GM12892 (cell line): ENCODE measurements around the gene ADGRA1.

Source experiments
- DNase-seq: peaks from one replicate; pipeline ENCODE4 v3.0.0; 2011; ENCODE audit not compliant: insufficient read length
- FAIRE-seq: peaks from 2 replicates; lab custom pipeline; 2011; peaks lifted over from hg19 to GRCh38; lab: Jason Lieb, UNC
- POLR2A ChIP-seq: IDR thresholded peaks from 2 replicates; pipeline ENCODE4 v1.6.1; 2011; ENCODE audit warnings: low read depth, low read length, control low read depth
- POLR2AphosphoS5 ChIP-seq: IDR thresholded peaks from 2 replicates; pipeline ENCODE4 v1.6.1; 2011; ENCODE audit warnings: low read depth, low read length, control low read depth
- TAF1 ChIP-seq: IDR thresholded peaks from 2 replicates; pipeline ENCODE4 v1.6.1; 2011; ENCODE audit warnings: low read depth, mild to moderate bottlenecking, control low read depth, low read length, borderline replicate concordance

ADGRA1 gene

GRCh38 chr10:133159950-133160825 lies 72.5 kb downstream of the ADGRA1 start, which contains the start of gene KNDC1:
TSS of gene KNDC1 (plus strand) at chr10:133160219. CDS start at chr10:133160468, 249 bp downstream.
- FAIRE-seq (no peak), DNase-seq (no peak)
- TF ChIP-seq POLR2AphosphoS5 (no peak), POLR2A (no peak), TAF1 (no peak)

- TF ChIP-seq POLR2AphosphoS5 (no peak), TAF1 (no peak), POLR2A (no peak)
- DNase-seq: no peak
- FAIRE-seq: no peak
These were observed 73.2 kb downstream of the ADGRA1 start for GRCh38 chr10:133160826-133161471.

- FAIRE-seq (no peak), DNase-seq (no peak)
- no peak for TF ChIP-seq POLR2AphosphoS5
- no peak for TF ChIP-seq TAF1
- no peak for TF ChIP-seq POLR2A
These were observed 73.9 kb downstream of the ADGRA1 start for GRCh38 chr10:133161486-133162109.

GRCh38 chr10:133162178-133162909 lies 74.6 kb downstream of the ADGRA1 start:
- FAIRE-seq: no peak
- TF ChIP-seq POLR2AphosphoS5: no peak
- TF ChIP-seq POLR2A: no peak
- no peak for TF ChIP-seq TAF1
- no peak for DNase-seq

- TF ChIP-seq POLR2A (no peak), TAF1 (no peak), POLR2AphosphoS5 (no peak)
- FAIRE-seq (no peak), DNase-seq (no peak)
These were observed 75.5 kb downstream of the ADGRA1 start for GRCh38 chr10:133162910-133163856.

- TF ChIP-seq TAF1 (no peak), POLR2AphosphoS5 (no peak), POLR2A (no peak)
- no peak for DNase-seq
- FAIRE-seq: no peak
These were observed 76.4 kb downstream of the ADGRA1 start for GRCh38 chr10:133163889-133164815.

- FAIRE-seq (no peak), DNase-seq (no peak)
- TF ChIP-seq POLR2AphosphoS5 (no peak), POLR2A (no peak), TAF1 (no peak)
These were observed 77.3 kb downstream of the ADGRA1 start for GRCh38 chr10:133164816-133165555.

GRCh38 chr10:133165556-133166503 lies 78.1 kb downstream of the ADGRA1 start:
- DNase-seq: no peak
- FAIRE-seq: no peak
- TF ChIP-seq POLR2AphosphoS5 (no peak), POLR2A (no peak)
